Ascending aorta (tissue), 2 donors: ENCODE results near the gene MINAR2. TPM values are rescaled to one million over a fixed set of nuclear protein-coding genes. Genes with fewer than 3 reads are reported as not detected.

ENCODE experiments used
- DNase-seq, 2 donors: peaks; one replicate each; pipeline ENCODE4 v3.0.0-alpha.2; 2019; ENCODE audit warnings: low spot score in 2 of 2
- H3K27ac ChIP-seq, 2 donors: fragments of 200-600 bp; sonication (generic); one replicate each; pipeline ENCODE4 v1.5.1; 2016 to 2017; ENCODE audit warnings: mild to moderate bottlenecking in 1 of 2
- H3K27me3 ChIP-seq: fragments of 200-600 bp; sonication (generic); one replicate; pipeline ENCODE4 v1.5.1; 2017
- H3K36me3 ChIP-seq, 2 donors: fragments of 200-600 bp; sonication (generic); one replicate each; pipeline ENCODE4 v1.5.1; 2016
- H3K4me1 ChIP-seq, 2 donors: fragments of 200-600 bp; sonication (generic); one replicate each; pipeline ENCODE4 v1.5.1; 2016 to 2017; ENCODE audit warnings: mild to moderate bottlenecking in 1 of 2
- H3K4me3 ChIP-seq, 2 donors: fragments of 200-600 bp; sonication (generic); one replicate each; pipeline ENCODE4 v1.5.1; 2016 to 2017; ENCODE audit warnings: mild to moderate bottlenecking in 1 of 2
- H3K9me3 ChIP-seq, 2 donors: fragments of 200-600 bp; sonication (generic); one replicate each; pipeline ENCODE4 v1.5.1; 2016
- CTCF ChIP-seq, 3 experiments: fragments of 200-600 bp in 2 of 3; fragments of 450-650 bp in 1 of 3; sonication (generic) in 2 of 3; IDR thresholded peaks; one replicate each; pipeline ENCODE4 v1.5.1; 2016 to 2019; ENCODE audit warnings: antibody characterized with exemption in 3 of 3, mild to moderate bottlenecking in 1 of 3, moderate library complexity in 1 of 3
- intact Hi-C: fragments of 100-400 bp; cut with DNase I; formaldehyde crosslinking; loops from one replicate; pipeline ENCODE4 v1.15.1; 2023
- total RNA-seq: library from RNA; depleted of rRNA; stranded (reverse); fragments of >200 nt; gene quantifications from one replicate; pipeline ENCODE4 v1.1.0, GENCODE V29; 2016

Gene MINAR2
- total RNA-seq, 1 donor from 2014 or later, result not detected

GRCh38 chr5:129773376-129773775, 25.5 kb downstream of the MINAR2 start:
- H3K27me3 ChIP-seq, result no peaks in the 10 kb centered on the region
- TF ChIP-seq CTCF (IDR thresholded peaks at IDR 0.05), result no peak
- H3K9me3 ChIP-seq, result peaks cover 0 to 2% of the 10 kb centered on the region in 2 donors
- DNase-seq, result no peak
- H3K4me3 ChIP-seq, result no peak overlapping the region
- no peak overlapping the region for H3K27ac ChIP-seq
- H3K4me1 ChIP-seq, result no peaks in the 10 kb centered on the region
- intact Hi-C loops, result no loop called here
- H3K36me3 ChIP-seq, result no peaks in the 10 kb centered on the region

- no peaks in the 10 kb centered on the region for H3K36me3 ChIP-seq
- intact Hi-C loops, result no loop called here
- no peak for DNase-seq
- no peak for TF ChIP-seq CTCF (IDR thresholded peaks at IDR 0.05)
- no peak overlapping the region for H3K4me3 ChIP-seq
- no peak overlapping the region for H3K27ac ChIP-seq
- H3K9me3 ChIP-seq, result peaks cover 0 to 4% of the 10 kb centered on the region in 2 donors
- no peaks in the 10 kb centered on the region for H3K27me3 ChIP-seq
- no peaks in the 10 kb centered on the region for H3K4me1 ChIP-seq
Observed at GRCh38 chr5:129781594-129781993, 33.7 kb downstream of the MINAR2 start.

- Histone ChIP-seq H3K27ac (no peak overlapping the region), H3K36me3 (no peaks in the 10 kb centered on the region), H3K4me3 (no peak overlapping the region), H3K4me1 (no peaks in the 10 kb centered on the region), H3K27me3 (no peaks in the 10 kb centered on the region), H3K9me3 (peaks cover 0 to 3% of the 10 kb centered on the region in 2 donors)
- no peak for TF ChIP-seq CTCF (IDR thresholded peaks at IDR 0.05)
- no peak for DNase-seq
- intact Hi-C loops, result no loop called here
Observed at GRCh38 chr5:129803403-129803802, 55.5 kb downstream of the MINAR2 start.

- H3K4me1 ChIP-seq, result no peaks in the 10 kb centered on the region
- no peak for DNase-seq
- no peaks in the 10 kb centered on the region for H3K27me3 ChIP-seq
- no peak for TF ChIP-seq CTCF (IDR thresholded peaks at IDR 0.05)
- intact Hi-C loops, result no loop called here
- H3K36me3 ChIP-seq, result no peaks in the 10 kb centered on the region
- no peaks in the 10 kb centered on the region for H3K9me3 ChIP-seq
- no peak overlapping the region for H3K4me3 ChIP-seq
- no peak overlapping the region for H3K27ac ChIP-seq
Observed at GRCh38 chr5:129804705-129805104, 56.8 kb downstream of the MINAR2 start.

GRCh38 chr5:129807162-129807814, 59.4 kb downstream of the MINAR2 start:
- no peak for TF ChIP-seq CTCF (IDR thresholded peaks at IDR 0.05)
- Histone ChIP-seq H3K4me1 (no peaks in the 10 kb centered on the region), H3K27ac (no peak overlapping the region), H3K4me3 (no peak overlapping the region), H3K9me3 (no peaks in the 10 kb centered on the region), H3K27me3 (no peaks in the 10 kb centered on the region), H3K36me3 (no peaks in the 10 kb centered on the region)
- intact Hi-C loops, result no loop called here
- DNase-seq, result no peak

Other genes with a start within 250 kb of the MINAR2 start
- gene CHSY3, start 156.4 kb downstream of the MINAR2 start, total RNA-seq, result 51.3 TPM